KBM-7 (cell line): ENCODE results near the gene CAST.

Experiments used
- DNase-seq: peaks from one replicate; pipeline ENCODE4 v3.0.0-alpha.2; 2015
- in situ Hi-C: fragments of 300-500 bp; cut with MboI; formaldehyde crosslinking; loops from 2 replicates; pipeline ENCODE4 v1.14.3; 2020; ENCODE audit warnings: low sequenced_read_pairs, low pct_unique_long_range_greater_than_20kb, mixed read lengths

CAST gene

DNA sequence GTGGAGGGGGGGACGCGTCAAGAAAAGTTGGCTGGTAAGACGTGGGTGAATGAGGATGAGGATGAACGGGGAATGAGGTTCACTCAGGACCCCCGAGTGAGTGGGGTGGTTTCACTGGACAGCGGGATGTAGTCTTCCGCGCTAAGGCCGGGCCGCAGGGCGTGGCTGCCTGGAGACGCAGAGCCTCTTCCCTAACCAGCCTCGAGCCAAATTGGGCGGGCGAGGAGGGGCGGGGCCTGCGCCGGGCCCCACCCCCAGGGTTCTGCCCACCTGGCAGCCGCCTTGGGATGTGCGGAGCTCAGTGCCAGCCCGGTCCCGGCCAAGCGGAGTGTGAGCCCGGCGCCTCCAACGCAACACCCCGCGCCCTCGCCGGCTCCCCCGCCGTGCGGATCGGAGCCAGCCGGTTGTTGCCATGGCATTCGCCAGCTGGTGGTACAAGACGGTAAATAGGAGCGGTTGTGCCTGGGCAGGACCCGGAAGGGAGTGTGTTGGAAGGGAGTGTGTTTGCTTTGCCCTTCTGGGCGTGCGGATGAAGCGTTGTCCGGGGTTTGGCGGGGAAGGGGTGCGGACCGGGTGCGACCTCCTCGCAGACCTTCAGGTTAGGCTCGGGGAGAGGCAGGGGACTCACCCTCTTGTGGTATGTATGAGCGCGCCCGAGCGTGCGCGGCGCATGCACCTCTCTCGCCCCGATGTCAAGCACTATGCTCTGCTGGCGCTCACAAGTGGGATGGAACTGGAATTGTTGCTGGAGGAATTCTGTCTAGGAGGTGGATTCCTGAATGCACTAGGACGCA lies 746 bp downstream of the CAST start:
- in situ Hi-C loops = no loop called here
- peak; percentile 95 for DNase-seq

DNA sequence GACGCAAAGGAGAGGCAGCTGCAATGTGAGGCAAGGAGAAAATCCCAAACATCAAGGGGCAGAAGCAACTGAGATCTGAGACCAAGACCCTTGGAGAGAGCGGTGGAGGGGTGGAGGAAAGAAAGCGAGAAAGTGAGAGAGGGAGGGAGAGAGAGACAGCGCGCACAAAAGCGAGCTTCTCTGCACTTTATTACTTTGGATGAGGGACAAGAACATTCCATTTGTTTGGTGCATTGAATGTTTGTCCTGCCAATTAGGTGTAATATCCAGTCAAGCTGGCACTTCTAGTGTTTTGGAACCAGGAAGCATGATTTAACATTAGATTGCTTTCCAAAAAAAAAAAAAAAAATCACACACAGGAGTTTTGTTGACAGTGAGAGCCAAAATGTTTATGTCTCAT lies 1.4 kb downstream of the CAST start:
- no peak for DNase-seq
- in situ Hi-C loops = no loop called here

DNA sequence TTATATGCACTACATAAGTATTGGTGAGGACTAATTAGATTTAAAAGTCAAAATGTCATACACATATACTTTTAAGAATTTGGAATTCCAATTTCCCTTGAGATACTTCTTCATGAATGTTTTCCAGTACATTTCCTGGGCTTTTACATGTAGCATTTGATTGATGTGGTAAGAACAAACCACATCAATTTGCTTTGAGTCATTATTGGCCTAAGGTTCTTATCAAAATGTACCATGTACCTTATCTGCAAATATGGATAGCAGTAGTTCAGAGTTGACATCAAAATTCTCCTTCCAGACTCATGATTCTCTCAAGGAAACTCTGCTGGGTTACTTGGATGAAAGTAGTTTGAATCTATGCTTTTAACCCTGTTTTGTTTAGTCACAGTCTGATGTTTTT lies 2.5 kb downstream of the CAST start:
- in situ Hi-C loops = no loop called here
- no peak for DNase-seq

DNA sequence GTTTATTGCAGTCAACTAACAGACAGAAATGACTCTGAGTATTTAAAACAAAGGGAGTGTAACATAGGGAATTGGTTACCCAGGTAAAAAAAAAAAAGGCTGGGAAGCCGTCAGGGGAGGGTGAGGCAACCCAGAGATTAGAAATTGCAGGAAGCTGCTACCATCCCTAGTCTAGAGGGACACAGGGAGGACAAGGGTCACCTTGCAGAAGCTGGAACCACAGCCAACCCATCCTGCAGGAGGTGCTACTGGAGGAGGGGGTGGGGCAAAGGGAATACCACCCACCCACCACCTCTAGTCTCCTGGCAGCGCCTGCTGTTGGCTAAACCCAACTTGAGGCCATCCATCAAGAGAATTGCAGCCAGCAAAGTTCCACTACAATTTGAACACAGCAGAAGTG lies 6.5 kb downstream of the CAST start:
- in situ Hi-C loops = no loop called here
- DNase-seq = no peak

DNA sequence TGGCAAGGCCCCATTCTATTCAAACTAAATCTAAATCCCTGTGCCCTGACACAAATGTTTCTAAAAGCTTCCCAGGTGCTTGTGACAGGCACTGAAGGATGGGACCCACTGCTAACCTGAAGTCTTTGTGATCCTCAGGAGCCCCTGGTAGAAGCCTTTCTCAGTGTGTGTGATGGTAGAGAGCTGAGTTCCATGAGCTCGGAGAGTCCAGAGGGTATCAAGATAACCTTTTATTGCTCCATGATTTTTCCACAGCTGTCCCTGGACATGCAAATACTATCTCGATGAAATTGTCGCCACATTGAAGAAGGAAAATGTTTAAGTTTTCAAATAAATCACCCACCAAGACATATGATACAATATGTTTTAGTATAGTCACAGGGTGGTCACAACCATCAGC lies 7.7 kb downstream of the CAST start:
- in situ Hi-C loops = no loop called here
- DNase-seq = no peak

DNA sequence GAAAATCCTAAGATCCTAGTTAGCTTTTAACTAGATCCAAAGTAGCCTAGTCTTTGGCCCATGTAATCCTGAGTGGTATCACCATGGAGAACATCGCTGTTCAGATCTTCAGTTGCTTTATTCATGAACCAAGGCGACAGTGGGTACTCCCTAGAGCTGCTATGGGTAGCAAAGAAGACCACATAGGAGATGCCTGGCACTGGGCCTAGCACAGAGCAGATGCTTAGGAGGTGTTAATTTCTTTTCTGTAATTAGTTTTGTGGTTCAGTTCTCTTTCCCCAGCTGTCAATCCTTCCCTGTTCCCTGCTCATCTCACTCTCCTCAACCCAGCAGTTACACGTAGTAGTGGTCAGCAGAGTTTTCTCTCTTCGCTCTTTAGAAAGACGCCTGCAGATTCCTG lies 9.3 kb downstream of the CAST start:
- in situ Hi-C loops = no loop called here
- DNase-seq = no peak

DNA sequence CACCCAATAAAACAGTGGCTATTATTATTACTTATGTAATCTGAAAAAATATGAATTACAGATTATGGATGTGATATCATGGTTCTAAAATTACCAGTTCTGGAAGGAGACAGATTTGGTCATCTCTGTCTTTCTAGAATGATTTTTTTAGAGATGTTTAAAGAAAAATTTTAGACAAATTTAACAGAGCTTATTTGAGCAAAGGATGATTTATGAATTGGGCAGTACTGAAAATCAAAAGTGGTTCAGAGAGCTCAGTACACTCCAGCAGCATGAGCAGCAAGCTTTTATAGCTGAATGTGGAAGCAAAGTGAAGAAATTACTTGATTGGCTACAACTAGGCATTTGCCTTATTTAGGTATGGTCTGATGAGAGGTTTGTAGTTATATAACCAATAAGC lies 11.0 kb downstream of the CAST start:
- no peak for DNase-seq
- in situ Hi-C loops = no loop called here

DNA sequence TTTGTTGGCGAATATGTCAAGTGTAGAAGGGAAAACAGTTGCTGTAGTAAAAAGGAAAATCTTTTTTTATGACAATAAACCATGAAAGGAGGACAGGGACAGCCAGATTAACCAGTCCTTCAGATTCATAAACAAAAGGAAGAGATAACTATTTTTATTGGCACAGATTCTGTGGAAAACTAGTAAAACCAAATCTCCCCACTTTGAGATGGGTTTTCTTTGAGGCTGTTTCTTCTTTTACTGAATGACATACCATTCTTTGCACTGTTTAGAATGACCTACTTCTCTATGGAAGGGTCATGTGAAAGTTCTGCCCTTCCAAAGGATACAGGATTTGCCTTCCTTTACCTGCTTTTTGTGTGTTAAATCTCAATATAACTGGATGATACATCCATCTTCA lies 13.7 kb downstream of the CAST start:
- in situ Hi-C loops = no loop called here
- DNase-seq = no peak

DNA sequence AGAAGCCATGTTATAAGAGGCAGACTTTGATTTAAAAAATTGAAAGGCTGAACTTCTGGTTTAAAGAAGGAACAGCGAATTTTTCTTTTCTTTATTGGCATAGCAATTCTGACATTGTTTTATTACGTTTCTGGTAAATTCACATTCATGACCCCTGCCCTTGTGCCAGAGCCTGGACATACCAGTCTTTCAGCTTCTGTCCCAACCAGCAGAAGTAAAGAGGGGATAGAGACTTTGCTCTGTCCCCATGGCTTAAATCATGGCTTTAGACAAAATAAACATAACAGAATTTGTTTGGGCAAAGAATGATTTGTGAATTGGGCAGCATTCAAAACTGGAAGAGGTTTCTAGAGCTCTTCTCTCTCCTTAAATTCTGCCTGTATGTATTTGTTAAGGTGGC lies 15.3 kb downstream of the CAST start:
- no peak for DNase-seq
- in situ Hi-C loops = no loop called here

DNA sequence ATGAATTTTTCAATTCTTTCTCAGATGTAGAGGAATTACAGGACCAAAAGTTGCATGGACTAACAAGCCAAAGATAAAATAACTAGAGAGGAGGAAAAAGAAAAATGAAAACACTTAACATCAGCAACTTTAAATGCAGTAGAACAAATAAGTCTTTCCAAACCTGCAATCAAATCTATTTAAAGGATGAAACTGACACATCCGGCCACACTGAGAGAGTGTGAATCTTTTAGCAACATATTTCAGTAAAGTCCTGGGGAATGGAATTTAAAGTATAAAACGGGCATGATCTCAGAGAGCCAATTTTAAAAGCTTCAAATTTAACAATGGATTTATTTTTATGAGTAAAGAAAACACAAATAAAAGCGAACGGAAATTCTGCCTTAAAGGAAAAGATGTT lies 17.1 kb downstream of the CAST start:
- DNase-seq = no peak
- in situ Hi-C loops = no loop called here

DNA sequence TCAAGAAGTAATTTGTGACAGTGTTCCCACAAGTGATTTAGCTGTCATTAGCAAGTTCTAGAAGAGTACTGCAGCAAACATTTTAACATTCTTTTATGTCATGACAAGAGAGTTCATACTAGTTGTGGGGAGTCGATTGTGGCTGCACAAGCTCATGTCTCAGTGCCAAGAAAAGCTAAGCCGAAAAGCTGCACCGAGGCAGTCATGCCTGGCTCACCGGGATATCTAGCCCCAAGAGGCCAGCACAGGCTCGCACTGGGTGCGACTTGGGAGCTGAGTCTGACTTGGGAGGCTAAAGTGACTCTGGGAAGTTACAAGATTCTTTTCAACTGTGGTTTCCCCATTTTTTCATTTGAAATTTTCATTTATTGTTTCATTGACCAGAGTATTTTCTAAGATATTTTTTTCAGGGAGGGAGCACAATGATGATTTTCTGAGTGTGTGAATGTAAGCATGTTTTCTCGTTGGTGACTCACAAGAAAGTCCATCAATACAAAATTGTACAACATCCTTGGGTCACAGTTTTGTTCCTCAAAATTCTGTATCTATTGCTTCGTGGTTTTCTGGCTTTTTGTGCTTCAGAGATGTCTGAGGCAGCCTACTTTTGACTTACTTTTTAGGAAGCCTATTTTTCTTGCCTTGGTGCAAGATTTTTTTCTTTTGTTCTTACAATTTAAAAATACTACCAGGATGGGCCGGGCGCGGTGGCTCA lies 18.7 kb downstream of the CAST start:
- peak; percentile 18 for DNase-seq
- in situ Hi-C loops = no loop called here

DNA sequence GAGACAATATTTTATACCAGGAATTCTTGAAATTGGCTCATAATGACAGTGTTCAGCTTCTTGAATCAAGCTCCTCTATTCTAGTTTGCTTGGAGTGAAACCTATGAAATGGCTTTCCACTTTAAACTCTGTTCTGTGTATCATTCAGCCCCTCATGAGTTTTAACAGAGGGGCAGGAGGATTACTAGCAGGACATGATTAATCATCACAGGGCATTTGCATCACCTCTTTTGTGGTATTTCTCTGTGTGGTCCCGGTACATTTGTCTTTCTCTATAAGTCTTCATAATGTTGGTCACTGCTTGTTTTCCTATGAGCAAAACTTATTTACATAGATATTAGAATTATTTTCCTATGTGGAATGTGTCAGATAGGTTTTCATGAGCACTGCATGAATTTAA lies 21.2 kb downstream of the CAST start:
- DNase-seq = no peak
- in situ Hi-C loops = no loop called here

DNA sequence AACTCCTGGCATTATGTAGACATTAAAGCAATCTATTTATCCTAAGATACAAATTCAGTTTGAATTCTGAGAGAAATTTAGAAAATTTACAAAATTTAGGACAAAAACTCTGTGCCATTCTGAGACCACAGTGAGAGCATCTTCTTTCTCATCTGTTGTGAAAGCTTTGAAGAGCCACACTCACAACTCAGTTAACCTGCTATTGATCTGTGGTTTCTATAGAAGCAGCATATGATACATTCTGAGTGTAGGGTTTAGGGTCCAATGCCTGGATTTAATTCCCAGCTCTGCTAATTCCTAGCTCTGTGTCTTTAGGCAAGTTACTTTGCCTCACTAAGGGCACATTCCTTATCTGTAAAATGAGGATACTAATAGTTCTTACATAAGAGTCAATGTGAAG lies 21.6 kb downstream of the CAST start:
- DNase-seq = no peak
- in situ Hi-C loops = no loop called here

DNA sequence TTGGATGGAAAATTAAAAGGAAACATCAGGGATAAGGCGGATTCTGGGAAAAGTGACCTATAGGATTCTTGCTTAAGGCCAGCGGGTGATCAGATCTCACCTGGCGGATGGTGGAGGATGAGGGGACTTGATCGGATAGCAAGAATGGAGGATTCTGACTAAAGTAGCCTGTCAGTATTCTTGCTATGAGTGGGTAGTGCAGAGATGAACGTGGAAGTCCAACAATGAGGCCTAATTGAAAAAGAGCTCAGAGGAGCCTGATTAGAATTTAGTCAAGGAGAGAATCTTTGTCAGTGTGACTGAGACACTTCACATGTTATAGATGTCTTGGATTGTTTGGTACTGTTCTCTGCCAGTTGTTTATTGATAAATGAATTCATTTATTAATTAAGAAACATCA lies 24.9 kb downstream of the CAST start:
- in situ Hi-C loops = no loop called here
- no peak for DNase-seq

DNA sequence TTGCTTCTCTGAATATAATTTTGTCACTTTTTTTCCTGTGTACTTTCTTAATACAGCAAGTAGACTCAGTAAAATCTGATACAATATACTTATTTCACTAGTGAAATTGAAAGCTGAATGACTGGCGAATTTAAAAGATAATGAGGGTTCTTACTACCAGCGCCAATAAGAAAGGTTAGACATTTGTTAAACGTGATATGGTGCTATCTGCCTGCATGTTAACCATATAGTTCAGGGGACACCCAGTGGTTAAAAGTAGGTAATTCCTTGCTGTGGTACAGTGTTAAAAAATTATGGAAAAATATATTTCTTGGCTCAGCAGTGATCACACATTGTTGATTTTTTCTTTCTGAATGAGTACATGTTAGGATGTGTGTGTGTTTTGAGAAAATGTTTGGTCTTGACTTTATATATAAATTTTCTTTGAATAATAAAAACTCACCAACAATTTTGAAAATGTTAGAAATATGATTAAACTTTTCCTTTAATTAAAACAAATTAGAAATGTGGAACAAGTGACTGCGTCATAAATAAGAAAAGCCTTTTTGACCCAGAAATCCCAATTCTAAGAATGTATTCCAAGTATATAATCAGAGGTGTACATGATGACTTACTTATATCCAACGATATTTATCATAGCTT lies 25.8 kb downstream of the CAST start:
- DNase-seq = peak; percentile 35
- in situ Hi-C loops = no loop called here

DNA sequence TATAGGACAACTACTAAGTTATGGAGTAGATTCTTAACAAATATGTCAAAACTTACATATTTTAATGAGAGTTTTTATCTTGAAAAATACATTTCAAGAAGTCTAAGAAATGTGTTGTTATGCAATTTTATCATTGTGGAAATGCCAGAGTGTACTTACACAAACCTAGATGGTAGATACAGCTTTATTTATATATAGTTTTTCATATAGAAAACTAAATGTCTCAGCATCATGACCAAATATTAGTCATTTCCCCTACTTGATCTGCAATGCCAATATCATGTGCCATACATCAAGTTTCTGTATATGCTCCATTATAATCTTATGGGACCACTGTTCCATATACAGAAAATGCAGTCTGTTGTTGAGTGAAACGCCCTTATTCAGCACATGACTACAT lies 28.7 kb downstream of the CAST start:
- DNase-seq = no peak
- in situ Hi-C loops = no loop called here

DNA sequence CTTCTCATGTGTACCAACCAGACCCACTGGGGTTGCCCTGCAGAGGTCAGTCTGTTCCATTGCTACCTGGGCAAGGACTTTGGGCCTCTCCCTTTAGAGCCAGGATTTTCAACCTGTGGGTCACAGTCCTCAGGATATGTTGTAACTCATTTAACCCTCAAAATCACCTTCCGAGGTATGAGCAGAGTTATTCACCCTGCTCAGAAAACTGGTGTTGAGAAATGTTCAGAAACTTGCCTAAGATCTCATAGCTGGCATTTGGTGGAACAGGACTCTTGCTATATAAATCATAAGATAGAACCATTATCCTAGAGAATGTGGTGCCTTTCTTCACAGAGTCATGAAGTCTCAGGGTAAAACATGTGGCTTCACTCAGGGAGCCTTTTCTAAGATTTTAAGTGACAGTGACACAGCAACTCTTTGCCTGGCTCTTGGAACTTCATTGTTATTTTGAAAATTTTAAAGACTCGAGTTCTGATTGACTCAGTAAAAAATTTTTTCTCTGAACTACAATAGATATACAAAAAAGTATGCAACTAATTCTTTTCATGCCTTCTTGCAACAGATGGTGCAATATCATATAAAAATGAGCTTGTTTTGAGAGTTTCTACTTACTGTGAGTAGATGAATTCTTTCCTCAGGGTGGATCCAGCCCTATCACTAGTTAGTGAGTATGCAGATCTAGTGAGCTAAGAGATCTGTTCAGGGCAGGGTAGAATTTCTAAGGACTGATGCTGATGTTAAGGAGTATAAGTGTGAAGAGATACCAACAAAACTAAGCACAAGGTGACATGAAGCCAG lies 29.5 kb downstream of the CAST start:
- no peak for DNase-seq
- in situ Hi-C loops = no loop called here

DNA sequence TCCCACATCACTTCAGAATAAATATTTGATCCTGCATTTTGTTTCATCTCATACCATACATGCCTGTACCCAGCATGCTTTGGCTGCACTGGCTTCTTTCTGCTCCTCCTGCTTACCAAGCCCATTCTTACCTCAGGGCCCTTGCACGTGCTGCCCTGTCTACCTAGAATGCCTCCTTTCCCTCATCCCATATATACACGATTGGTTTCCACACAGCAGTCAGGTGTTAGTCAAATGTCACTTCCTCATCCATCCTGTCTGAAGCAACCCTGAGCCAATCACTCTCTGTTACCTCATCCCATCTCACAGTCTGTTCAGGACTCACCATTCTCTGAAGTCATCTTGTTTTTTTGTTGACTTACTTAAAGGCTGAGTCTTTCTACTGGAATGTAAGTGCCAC lies 30.3 kb downstream of the CAST start:
- no peak for DNase-seq
- in situ Hi-C loops = no loop called here

DNA sequence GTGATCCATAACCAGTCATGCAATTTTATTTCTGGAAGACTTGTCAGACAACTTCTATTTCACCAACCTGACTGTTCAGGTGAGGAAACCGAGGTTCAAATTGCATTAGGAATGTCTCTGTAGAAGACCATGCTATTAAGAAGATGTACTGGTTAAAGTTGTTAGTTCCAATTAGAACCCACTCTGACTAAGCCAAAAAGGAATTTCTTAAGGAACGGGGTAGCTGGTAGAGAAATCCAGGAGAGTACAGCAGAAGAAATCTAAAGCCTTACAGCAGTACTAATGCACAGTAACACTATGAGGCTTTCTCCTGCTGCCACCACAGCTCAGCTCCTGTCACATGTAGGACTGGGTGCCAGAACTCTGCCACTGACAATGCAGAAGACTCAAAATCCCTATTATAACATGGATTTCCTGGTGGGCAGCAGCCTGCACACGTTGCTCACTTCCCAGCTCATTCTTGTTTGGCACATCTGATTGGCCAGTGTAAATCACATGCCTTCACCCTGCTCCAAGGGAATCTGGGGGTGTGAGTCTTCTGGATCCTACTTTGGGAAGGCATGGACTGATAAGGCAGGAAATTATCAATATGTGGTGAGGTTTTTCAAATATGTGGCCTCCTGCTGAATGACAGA lies 37.1 kb downstream of the CAST start:
- no peak for DNase-seq
- in situ Hi-C loops = no loop called here
